NCI-H1436 treated with DMSO at 0.1 percent for 48 hours (cell line): Measurements from ENCODE around the gene ZSCAN10.

Source experiments
- DNase-seq: peaks from one replicate; lab custom pipeline; 2025; lab: John Stamatoyannopoulos, UW

Gene ZSCAN10

GRCh38 chr16:3112058-3112880 is 13.2 kb upstream of the ZSCAN10 start, which contains the start of gene ZNF205:
Gene ZNF205, plus strand, starts transcription at chr16:3112586. Its CDS starts 845 bp downstream, at chr16:3113431.
- DNase-seq = no peak

GRCh38 chr16:3106205-3106928 is 7.3 kb upstream of the ZSCAN10 start:
- DNase-seq = peak; percentile 43

- no peak for DNase-seq
These were observed 2.9 kb upstream of the ZSCAN10 start for GRCh38 chr16:3101841-3102470.

- DNase-seq = no peak
These were observed 2.1 kb upstream of the ZSCAN10 start for GRCh38 chr16:3101018-3101840.

GRCh38 chr16:3099732-3100499 is 822 bp upstream of the ZSCAN10 start:
- DNase-seq = peak; percentile 55

- DNase-seq = no peak
These were observed 269 bp upstream of the ZSCAN10 start for GRCh38 chr16:3099395-3099731.

- DNase-seq = no peak
These were observed 1.8 kb downstream of the ZSCAN10 start for GRCh38 chr16:3097266-3097665.

- DNase-seq = no peak
These were observed 2.7 kb downstream of the ZSCAN10 start for GRCh38 chr16:3096362-3096761.

GRCh38 chr16:3095869-3096268 is 3.2 kb downstream of the ZSCAN10 start:
- DNase-seq = no peak

GRCh38 chr16:3094289-3095027 is 4.6 kb downstream of the ZSCAN10 start:
- no peak for DNase-seq

GRCh38 chr16:3092501-3092941 is 6.6 kb downstream of the ZSCAN10 start:
- DNase-seq = no peak

GRCh38 chr16:3091551-3091950 is 7.5 kb downstream of the ZSCAN10 start:
- no peak for DNase-seq

GRCh38 chr16:3089717-3090592 is 9.1 kb downstream of the ZSCAN10 start:
- DNase-seq = no peak

GRCh38 chr16:3088925-3089716 is 10.0 kb downstream of the ZSCAN10 start:
- DNase-seq = no peak

GRCh38 chr16:3088450-3088849 is 10.6 kb downstream of the ZSCAN10 start:
- DNase-seq = no peak

- DNase-seq = no peak
These were observed 11.6 kb downstream of the ZSCAN10 start for GRCh38 chr16:3087243-3088235.

- DNase-seq = no peak
These were observed 12.4 kb downstream of the ZSCAN10 start for GRCh38 chr16:3086596-3087242.
